NB4 (cell line): ENCODE measurements around the gene TMC4.
"Not testable (repeated sequence)": the region's sequence is repeated elsewhere in the genome, so short reads cannot be mapped to it uniquely, and the experiment has no call there.

Source experiments
- DNase-seq: peaks from one replicate; pipeline ENCODE4 v3.0.0; 2010; ENCODE audit warnings: low read depth
- H3K4me3 ChIP-seq: one replicate; pipeline ENCODE4 v1.5.1; 2011; ENCODE audit warnings: mild to moderate bottlenecking, low read depth, low read length, moderate library complexity
- MYC ChIP-seq: IDR thresholded peaks from 2 replicates; pipeline ENCODE4 v1.6.1; 2011; ENCODE audit warnings: low read depth, low read length
- POLR2A ChIP-seq: IDR thresholded peaks from 2 replicates; pipeline ENCODE4 v1.6.1; 2011; ENCODE audit warnings: mild to moderate bottlenecking; ENCODE audit not compliant: insufficient read length; ENCODE audit errors: extremely low read depth
- TF ChIP-seq, protein P1 (sequence below): IDR thresholded peaks from one replicate; pipeline ENCODE4 v1.5.1; 2012; ENCODE audit warnings: low read depth, low read length
- TF ChIP-seq, protein P2 (sequence below): IDR thresholded peaks from 2 replicates; pipeline ENCODE4 v1.6.1; 2011; ENCODE audit warnings: low read depth, low read length

Gene TMC4

DNA sequence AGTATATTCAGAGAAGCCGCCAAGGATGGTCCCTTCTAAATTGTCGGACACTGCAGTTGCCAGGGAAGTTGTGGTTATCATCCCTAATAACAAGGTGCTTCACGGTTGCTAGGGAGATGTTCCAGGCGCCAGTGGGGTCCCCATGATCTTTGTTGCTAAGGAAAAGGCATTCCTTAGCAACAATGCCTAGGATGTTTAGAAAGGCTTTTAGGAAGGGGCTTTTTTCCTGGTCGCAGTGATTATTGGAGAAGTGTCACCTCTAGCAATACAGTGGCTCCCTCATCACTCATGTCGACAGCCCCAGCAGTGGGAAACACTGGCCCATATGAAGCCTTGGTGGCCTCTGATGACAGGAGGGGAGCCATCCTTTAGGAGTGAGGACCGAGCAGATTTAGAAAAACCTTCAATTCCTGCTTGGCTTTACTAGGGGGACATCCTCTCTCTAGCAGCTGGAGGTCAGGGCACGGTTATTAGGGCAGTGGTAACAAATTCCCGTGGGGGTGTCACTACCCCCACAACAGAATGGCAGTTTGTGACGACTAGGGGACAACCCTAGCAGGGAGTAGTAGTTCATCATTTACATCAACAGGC, 6.4 kb upstream of the TMC4 start:
- DNase-seq, result no peak
- H3K4me3 ChIP-seq, result no peak overlapping the region
- TF ChIP-seq MYC (no peak), POLR2A (no peak)
- TF ChIP-seq, protein P1, sequence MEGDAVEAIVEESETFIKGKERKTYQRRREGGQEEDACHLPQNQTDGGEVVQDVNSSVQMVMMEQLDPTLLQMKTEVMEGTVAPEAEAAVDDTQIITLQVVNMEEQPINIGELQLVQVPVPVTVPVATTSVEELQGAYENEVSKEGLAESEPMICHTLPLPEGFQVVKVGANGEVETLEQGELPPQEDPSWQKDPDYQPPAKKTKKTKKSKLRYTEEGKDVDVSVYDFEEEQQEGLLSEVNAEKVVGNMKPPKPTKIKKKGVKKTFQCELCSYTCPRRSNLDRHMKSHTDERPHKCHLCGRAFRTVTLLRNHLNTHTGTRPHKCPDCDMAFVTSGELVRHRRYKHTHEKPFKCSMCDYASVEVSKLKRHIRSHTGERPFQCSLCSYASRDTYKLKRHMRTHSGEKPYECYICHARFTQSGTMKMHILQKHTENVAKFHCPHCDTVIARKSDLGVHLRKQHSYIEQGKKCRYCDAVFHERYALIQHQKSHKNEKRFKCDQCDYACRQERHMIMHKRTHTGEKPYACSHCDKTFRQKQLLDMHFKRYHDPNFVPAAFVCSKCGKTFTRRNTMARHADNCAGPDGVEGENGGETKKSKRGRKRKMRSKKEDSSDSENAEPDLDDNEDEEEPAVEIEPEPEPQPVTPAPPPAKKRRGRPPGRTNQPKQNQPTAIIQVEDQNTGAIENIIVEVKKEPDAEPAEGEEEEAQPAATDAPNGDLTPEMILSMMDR, result no peak
- TF ChIP-seq, protein P2, sequence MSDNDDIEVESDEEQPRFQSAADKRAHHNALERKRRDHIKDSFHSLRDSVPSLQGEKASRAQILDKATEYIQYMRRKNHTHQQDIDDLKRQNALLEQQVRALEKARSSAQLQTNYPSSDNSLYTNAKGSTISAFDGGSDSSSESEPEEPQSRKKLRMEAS, result no peak

DNA sequence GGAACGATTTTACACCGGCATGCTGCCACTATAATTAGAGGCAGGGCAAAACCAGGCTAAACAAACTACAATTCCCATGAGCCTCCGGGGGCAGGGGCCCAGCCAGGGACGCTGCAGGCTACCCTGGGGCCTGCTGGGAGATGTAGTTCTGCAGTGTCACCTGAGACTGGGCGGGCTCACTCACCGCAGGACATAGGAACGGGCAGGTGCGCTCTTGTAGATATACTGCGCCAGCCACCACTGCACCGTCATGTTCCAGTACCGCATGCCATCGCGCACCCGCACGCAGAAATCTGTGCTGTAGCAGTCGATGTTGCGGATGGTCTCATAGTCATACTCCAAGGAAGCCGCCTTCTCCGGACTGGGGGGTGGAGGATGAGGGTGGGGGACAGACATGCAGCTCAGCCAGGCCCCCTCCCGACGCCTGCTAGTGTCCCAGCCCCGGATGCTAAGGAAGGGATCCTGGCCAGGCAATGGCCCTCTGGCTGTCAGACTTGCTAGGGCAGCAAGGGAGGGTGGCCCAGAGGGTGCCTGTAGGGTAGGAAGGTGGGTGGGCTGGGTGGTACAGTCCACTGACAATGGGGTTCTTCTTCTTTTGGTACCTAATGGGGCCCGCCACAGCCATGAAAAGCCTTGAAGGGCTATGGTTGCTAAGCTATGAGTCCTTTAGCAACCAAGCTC, 5.8 kb upstream of the TMC4 start:
- no peak for DNase-seq
- no peak overlapping the region for H3K4me3 ChIP-seq
- TF ChIP-seq, protein P1, result no peak
- TF ChIP-seq, protein P2, result no peak
- TF ChIP-seq POLR2A (no peak), MYC (no peak)

DNA sequence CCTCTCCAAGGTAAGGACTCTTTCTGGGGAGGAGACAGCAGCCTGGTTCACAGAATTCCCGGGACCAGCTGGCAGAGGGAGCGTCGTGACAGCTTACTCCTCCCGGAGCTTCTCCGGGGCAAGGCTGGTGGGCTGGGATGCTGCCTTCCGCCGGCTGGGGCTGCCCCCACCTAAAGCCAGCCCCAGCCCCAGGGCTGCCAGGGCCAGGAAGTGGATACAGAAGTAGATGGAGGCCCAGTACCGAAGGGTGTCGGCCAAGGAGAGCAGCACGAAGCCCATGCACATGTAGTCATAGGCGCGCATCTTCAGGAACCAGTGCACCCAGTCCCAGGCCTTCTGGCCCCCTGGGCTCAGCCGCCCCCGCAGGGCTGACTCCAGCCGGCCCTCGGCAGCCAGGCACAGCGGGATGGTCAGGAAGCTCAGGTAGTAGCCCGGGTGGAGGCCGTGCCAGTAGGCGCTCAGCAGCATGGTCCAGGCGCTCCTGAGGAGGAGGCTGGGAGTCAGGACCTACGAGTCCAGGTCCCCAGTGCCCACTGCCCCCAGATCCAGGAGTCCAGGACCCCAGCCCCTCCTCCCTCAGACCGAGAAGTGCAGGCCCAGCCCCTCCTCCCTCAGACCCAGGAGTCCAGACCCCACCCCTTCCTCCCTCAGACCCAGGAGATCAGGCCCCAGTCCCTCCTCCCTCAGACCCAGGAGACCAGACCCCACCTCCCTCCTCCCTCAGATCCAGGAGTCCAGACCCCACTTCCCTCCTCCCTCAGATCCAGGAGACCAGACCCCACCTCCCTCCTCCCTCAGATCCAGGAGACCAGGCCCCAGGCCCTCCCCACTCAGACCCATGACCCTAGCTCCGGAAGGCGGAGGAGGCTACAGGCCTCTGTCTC, 1.2 kb upstream of the TMC4 start:
- no peak overlapping the region for H3K4me3 ChIP-seq
- TF ChIP-seq POLR2A (no peak), MYC (no peak)
- TF ChIP-seq, protein P2, result no peak
- TF ChIP-seq, protein P1, result no peak
- DNase-seq, result no peak

DNA sequence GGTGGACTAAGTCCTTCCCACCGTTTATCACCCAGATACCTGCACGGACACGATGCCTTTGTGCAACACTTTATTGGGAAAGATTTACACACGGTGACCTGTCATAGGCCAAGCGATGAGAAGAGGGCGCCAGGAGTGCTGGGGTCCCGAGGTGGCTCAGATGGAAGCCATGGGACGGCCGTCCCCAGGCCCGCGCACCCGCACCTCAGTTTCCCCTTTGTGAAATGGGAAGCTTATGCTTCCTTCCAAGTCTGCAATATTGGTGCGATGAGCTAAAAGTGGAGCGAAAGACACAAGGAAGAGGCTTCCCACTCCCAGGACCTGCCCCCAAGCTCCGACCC, 369 bp upstream of the TMC4 start:
- DNase-seq, result no peak
- TF ChIP-seq, protein P2, result no peak
- TF ChIP-seq MYC (no peak), POLR2A (no peak)
- TF ChIP-seq, protein P1, result no peak
- no peak overlapping the region for H3K4me3 ChIP-seq

DNA sequence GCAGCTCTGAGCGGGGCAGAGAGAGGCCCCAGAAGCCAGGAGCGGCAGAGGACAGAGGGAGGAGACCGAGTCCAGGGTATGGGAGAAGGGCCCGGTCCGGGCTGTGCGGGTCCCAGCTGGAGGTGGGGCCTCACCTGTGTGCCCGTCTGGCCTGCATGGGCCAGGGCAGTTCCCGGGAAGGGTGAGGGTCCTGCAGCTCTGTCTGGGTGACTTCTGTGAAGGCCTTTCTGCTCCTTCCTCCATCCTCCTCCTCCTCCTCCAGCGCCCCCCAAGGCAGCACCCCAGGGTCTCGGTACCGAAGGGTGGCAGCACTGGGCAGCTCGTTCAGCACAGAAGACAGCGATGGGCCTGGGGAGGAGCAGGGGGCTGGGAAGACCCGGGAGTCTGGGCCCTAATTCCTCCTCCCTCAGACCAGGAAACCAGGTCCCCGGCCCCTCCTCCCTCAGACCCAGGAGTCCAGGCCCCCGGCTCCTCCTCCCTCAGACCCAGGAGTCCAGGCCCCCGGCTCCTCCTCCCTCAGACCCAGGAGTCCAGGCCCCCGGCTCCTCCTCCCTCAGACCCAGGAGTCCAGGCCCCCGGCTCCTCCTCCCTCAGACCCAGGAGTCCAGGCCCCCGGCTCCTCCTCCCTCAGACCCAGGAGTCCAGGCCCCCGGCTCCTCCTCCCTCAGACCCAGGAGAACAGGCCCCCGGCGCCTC, 1.1 kb downstream of the TMC4 start:
- not testable (repeated sequence) for H3K4me3 ChIP-seq

DNA sequence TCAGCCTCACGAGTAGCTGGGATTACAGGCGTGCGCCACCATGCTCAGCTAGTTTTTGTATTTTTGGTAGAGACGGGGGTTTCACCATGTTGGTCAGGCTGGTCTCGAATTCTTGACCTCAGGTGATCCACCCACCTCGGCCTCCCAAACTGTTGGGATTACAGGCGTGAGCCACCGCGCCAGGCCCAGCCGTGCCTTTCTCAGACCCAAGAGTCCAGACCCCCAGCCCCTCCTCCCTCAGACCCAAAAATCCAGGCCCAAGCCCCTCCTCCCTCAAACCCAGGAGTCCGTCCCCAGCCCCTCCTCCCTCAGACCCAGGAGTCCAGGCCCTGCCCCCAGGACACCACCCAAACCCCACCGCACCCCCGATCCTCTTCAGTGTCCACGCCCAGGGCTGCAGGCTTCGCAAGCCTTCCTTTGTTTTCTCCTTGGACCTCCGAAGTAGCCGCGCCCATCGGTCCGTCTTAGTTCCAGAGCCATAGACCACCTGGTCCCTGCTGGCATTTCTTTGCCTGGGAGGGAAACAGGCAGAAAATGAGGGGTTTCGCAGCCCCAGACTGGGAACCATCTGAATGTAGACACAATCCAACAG, 3.7 kb downstream of the TMC4 start:
- H3K4me3 ChIP-seq, result no peak overlapping the region
- no peak for TF ChIP-seq MYC
- TF ChIP-seq POLR2A, result no peak
- TF ChIP-seq, protein P2, result no peak
- TF ChIP-seq, protein P1, result no peak
- no peak for DNase-seq

More for the DNA sequence above, 1.1 kb downstream of the TMC4 start:
- DNase-seq, result not testable (repeated sequence)
